Embryonic facial prominence (tissue), 1 donor: ENCODE measurements around the gene LPAR4.
"Not testable (repeated sequence)": the region's sequence is repeated elsewhere in the genome, so short reads cannot be mapped to it uniquely, and the experiment has no call there.

Experiments
- DNase-seq: peaks from one replicate; pipeline ENCODE4 v3.0.0-alpha.2; 2016; ENCODE audit errors: extremely low spot score

The LPAR4 gene

GRCh38 chrX:78747489-78747888, at the start of gene LPAR4:
TSS of gene LPAR4 (plus strand) at chrX:78747720. CDS start at chrX:78754870, 7,150 bp downstream.
- DNase-seq = peak; percentile 7

GRCh38 chrX:78706071-78706470, 41.4 kb upstream of the LPAR4 start:
- DNase-seq = no peak

- no peak for DNase-seq
These were observed 39.3 kb upstream of the LPAR4 start for GRCh38 chrX:78708262-78708661.

GRCh38 chrX:78708816-78709215, 38.7 kb upstream of the LPAR4 start:
- DNase-seq = no peak

GRCh38 chrX:78710171-78710570, 37.3 kb upstream of the LPAR4 start:
- no peak for DNase-seq

- DNase-seq = no peak
These were observed 35.2 kb upstream of the LPAR4 start for GRCh38 chrX:78712336-78712735.

GRCh38 chrX:78725287-78725686, 22.2 kb upstream of the LPAR4 start:
- DNase-seq = no peak

- DNase-seq = no peak
These were observed 1.0 kb upstream of the LPAR4 start for GRCh38 chrX:78746496-78746895.

GRCh38 chrX:78747971-78748370, 451 bp downstream of the LPAR4 start:
- DNase-seq = no peak

- DNase-seq = no peak
These were observed 1.3 kb downstream of the LPAR4 start for GRCh38 chrX:78748846-78749245.

- no peak for DNase-seq
These were observed 6.1 kb downstream of the LPAR4 start for GRCh38 chrX:78753571-78753970.

- DNase-seq = no peak
These were observed 7.4 kb downstream of the LPAR4 start for GRCh38 chrX:78754917-78755316.

GRCh38 chrX:78759081-78759480, 11.6 kb downstream of the LPAR4 start:
- DNase-seq = no peak

- DNase-seq = no peak
These were observed 21.7 kb downstream of the LPAR4 start for GRCh38 chrX:78769101-78769755.

- DNase-seq = no peak
These were observed 22.4 kb downstream of the LPAR4 start for GRCh38 chrX:78769946-78770345.

- DNase-seq = no peak
These were observed 49.4 kb downstream of the LPAR4 start for GRCh38 chrX:78796916-78797315.

GRCh38 chrX:78800114-78800513, 52.6 kb downstream of the LPAR4 start:
- no peak for DNase-seq

- no peak for DNase-seq
These were observed 53.2 kb downstream of the LPAR4 start for GRCh38 chrX:78800694-78801093.

- no peak for DNase-seq
These were observed 54.0 kb downstream of the LPAR4 start for GRCh38 chrX:78801522-78801921.

GRCh38 chrX:78802526-78802925, 55.0 kb downstream of the LPAR4 start:
- not testable (repeated sequence) for DNase-seq
